ENCODE data around the gene ACAP1.

GRCh38 chr17:7309628-7310027 is 26.7 kb upstream of the ACAP1 start:
- TF ChIP-seq, protein P1, sequence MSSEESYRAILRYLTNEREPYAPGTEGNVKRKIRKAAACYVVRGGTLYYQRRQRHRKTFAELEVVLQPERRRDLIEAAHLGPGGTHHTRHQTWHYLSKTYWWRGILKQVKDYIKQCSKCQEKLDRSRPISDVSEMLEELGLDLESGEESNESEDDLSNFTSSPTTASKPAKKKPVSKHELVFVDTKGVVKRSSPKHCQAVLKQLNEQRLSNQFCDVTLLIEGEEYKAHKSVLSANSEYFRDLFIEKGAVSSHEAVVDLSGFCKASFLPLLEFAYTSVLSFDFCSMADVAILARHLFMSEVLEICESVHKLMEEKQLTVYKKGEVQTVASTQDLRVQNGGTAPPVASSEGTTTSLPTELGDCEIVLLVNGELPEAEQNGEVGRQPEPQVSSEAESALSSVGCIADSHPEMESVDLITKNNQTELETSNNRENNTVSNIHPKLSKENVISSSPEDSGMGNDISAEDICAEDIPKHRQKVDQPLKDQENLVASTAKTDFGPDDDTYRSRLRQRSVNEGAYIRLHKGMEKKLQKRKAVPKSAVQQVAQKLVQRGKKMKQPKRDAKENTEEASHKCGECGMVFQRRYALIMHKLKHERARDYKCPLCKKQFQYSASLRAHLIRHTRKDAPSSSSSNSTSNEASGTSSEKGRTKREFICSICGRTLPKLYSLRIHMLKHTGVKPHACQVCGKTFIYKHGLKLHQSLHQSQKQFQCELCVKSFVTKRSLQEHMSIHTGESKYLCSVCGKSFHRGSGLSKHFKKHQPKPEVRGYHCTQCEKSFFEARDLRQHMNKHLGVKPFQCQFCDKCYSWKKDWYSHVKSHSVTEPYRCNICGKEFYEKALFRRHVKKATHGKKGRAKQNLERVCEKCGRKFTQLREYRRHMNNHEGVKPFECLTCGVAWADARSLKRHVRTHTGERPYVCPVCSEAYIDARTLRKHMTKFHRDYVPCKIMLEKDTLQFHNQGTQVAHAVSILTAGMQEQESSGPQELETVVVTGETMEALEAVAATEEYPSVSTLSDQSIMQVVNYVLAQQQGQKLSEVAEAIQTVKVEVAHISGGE (CRISPR knock-in tag; IDR thresholded peaks at IDR 0.05): no peak
- 0 out of 4 replicates have a peak, but pooled peaks of 1 of the 2 experiments have one; percentile 10 for TF ChIP-seq SIN3A (IDR thresholded peaks at IDR 0.05; ENCODE audit: borderline replicate concordance in 2 of 2, control insufficient read depth in 1 of 2, low read depth in 2 of 2, low read length in 2 of 2)
- no peak for TF ChIP-seq THRB (CRISPR knock-in tag; conservative IDR thresholded peaks at IDR 0.05)
- no peak for TF ChIP-seq MYC (IDR thresholded peaks at IDR 0.05; ENCODE audit: low read depth, low read length)
- no peak for TF ChIP-seq MYC (CRISPR knock-in tag; IDR thresholded peaks at IDR 0.05; ENCODE audit: borderline replicate concordance, low read depth)
- TF ChIP-seq, protein P2, sequence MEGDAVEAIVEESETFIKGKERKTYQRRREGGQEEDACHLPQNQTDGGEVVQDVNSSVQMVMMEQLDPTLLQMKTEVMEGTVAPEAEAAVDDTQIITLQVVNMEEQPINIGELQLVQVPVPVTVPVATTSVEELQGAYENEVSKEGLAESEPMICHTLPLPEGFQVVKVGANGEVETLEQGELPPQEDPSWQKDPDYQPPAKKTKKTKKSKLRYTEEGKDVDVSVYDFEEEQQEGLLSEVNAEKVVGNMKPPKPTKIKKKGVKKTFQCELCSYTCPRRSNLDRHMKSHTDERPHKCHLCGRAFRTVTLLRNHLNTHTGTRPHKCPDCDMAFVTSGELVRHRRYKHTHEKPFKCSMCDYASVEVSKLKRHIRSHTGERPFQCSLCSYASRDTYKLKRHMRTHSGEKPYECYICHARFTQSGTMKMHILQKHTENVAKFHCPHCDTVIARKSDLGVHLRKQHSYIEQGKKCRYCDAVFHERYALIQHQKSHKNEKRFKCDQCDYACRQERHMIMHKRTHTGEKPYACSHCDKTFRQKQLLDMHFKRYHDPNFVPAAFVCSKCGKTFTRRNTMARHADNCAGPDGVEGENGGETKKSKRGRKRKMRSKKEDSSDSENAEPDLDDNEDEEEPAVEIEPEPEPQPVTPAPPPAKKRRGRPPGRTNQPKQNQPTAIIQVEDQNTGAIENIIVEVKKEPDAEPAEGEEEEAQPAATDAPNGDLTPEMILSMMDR (IDR thresholded peaks at IDR 0.05 in 2 of 3, conservative IDR thresholded peaks at IDR 0.05 in 1 of 3; ENCODE audit: insufficient read depth in 2 of 3, low read depth in 1 of 3, low read length in 3 of 3): no peak
- no peak for TF ChIP-seq NR3C1 (CRISPR knock-in tag; IDR thresholded peaks at IDR 0.05)
- TF ChIP-seq MEIS2 (IDR thresholded peaks at IDR 0.05; ENCODE audit: partially characterized antibody): no peak
- TF ChIP-seq BCL6 (CRISPR knock-in tag; IDR thresholded peaks at IDR 0.05): no peak

Data from K562 (cell line).